Keratinocyte (primary cell): Measurements from ENCODE around the gene CHN2. TPM values are rescaled to one million over a fixed set of nuclear protein-coding genes. Genes with fewer than 3 reads are reported as not detected.

Source experiments
- DNase-seq: peaks from one replicate; pipeline ENCODE4 v3.0.0-alpha.2; 2011; ENCODE audit warnings: low read depth, missing footprints, low spot score
- FAIRE-seq: peaks from 2 replicates; lab custom pipeline; 2011; peaks lifted over from hg19 to GRCh38; lab: Jason Lieb, UNC
- H2AFZ ChIP-seq: 2 replicates; pipeline ENCODE4 v1.6.0; 2012; ENCODE audit warnings: low read length, control low read depth, inconsistent platforms; ENCODE audit not compliant: control insufficient read depth
- H3K27ac ChIP-seq: 2 replicates; pipeline ENCODE4 v1.5.1; 2011; ENCODE audit warnings: low read length; ENCODE audit not compliant: control insufficient read depth, insufficient read depth
- H3K27me3 ChIP-seq: 3 replicates; pipeline ENCODE4 v1.6.0; 2011; ENCODE audit warnings: low read length; ENCODE audit not compliant: control insufficient read depth, insufficient read depth; ENCODE audit errors: extremely low read depth
- H3K36me3 ChIP-seq, 2 experiments: 2 replicates in 1 of 2; 3 replicates in 1 of 2; pipeline ENCODE4 v1.5.1; 2011; ENCODE audit warnings: low read length in 2 of 2, mild to moderate bottlenecking in 1 of 2; ENCODE audit not compliant: control insufficient read depth in 2 of 2, insufficient read depth in 2 of 2; ENCODE audit errors: extremely low read depth in 1 of 2
- H3K4me1 ChIP-seq: 3 replicates; pipeline ENCODE4 v1.5.1; 2011; ENCODE audit warnings: low read length; ENCODE audit not compliant: control insufficient read depth, insufficient read depth; ENCODE audit errors: extremely low read depth
- H3K4me2 ChIP-seq: 3 replicates; pipeline ENCODE4 v1.6.0; 2011; ENCODE audit warnings: low read depth, low read length; ENCODE audit not compliant: control insufficient read depth, insufficient read depth; ENCODE audit errors: extremely low read depth
- H3K4me3 ChIP-seq, 3 experiments: fragments of 200-600 bp in 1 of 3; sonication (generic) in 1 of 3; 2 replicates in 2 of 3; 3 replicates in 1 of 3; pipeline ENCODE4 v1.5.1; 2011 to 2016; ENCODE audit warnings: low read length in 3 of 3, mild to moderate bottlenecking in 3 of 3, control low read depth in 2 of 3, inconsistent platforms in 1 of 3, low read depth in 1 of 3, mixed read lengths in 1 of 3, mixed run types in 1 of 3, moderate library complexity in 1 of 3; ENCODE audit not compliant: control insufficient read depth in 2 of 3, insufficient read depth in 2 of 3; ENCODE audit errors: extremely low read depth in 1 of 3
- H3K79me2 ChIP-seq: 2 replicates; pipeline ENCODE4 v1.6.0; 2012; ENCODE audit warnings: low read length; ENCODE audit not compliant: control insufficient read depth, insufficient read depth
- H3K9ac ChIP-seq: 3 replicates; pipeline ENCODE4 v1.6.0; 2011; ENCODE audit warnings: low read length; ENCODE audit not compliant: control insufficient read depth, insufficient read depth; ENCODE audit errors: extremely low read depth
- H3K9me1 ChIP-seq: 3 replicates; pipeline ENCODE4 v1.6.0; 2011; ENCODE audit warnings: low read length; ENCODE audit not compliant: control insufficient read depth, insufficient read depth; ENCODE audit errors: extremely low read depth
- H3K9me3 ChIP-seq: 2 replicates; pipeline ENCODE4 v1.5.1; 2012; ENCODE audit warnings: low read depth, low read length; ENCODE audit not compliant: control insufficient read depth
- H4K20me1 ChIP-seq: 3 replicates; pipeline ENCODE4 v1.6.0; 2011; ENCODE audit warnings: low read length; ENCODE audit not compliant: control insufficient read depth, insufficient read depth; ENCODE audit errors: extremely low read depth
- EZH2 ChIP-seq: IDR thresholded peaks from one replicate; pipeline ENCODE4 v1.6.1; 2012; ENCODE audit warnings: inconsistent platforms, mild to moderate bottlenecking, low read length, moderate library complexity
- dilution Hi-C: fragments of 300-500 bp; cut with MboI; formaldehyde crosslinking; loops from one replicate; pipeline ENCODE4 v1.7.0; 2020; ENCODE audit warnings: low sequenced_read_pairs; ENCODE audit not compliant: extremely low pct_ligation_motif_present
- polyA plus RNA-seq, 5 experiments: library from polyadenylated mRNA; depleted of rRNA in 3 of 5; stranded (reverse) in 3 of 5; stranded (forward) in 1 of 5; unstranded in 1 of 5; fragments of >200 nt; gene quantifications; 1 replicate in 1 of 5; 2 replicates in 3 of 5; 3 replicates in 1 of 5; pipeline versions ENCODE4 v1.2.1 to v1.2.3, GENCODE V29; 2011 to 2012; ENCODE audit warnings: missing spikeins in 2 of 5, low read depth in 1 of 5, low replicate concordance in 1 of 5
- TF ChIP-seq, protein P1 (sequence below), 3 experiments: IDR thresholded peaks in 1 of 3; conservative IDR thresholded peaks in 1 of 3; optimal IDR thresholded peaks in 1 of 3; 2 replicates in 2 of 3; 3 replicates in 1 of 3; pipeline versions ENCODE3 to v1.5.1; 2011; ENCODE audit warnings: low read length in 3 of 3, mild to moderate bottlenecking in 3 of 3, moderate library complexity in 2 of 3, control low read depth in 1 of 3, inconsistent platforms in 1 of 3; ENCODE audit not compliant: insufficient read depth in 2 of 3; ENCODE audit errors: extremely low read depth in 1 of 3

CHN2 gene
- polyA plus RNA-seq, 1 donor (not counting 4 experiments of a cell fraction or from before 2014, with no cell fraction given): 1.8 TPM

DNA sequence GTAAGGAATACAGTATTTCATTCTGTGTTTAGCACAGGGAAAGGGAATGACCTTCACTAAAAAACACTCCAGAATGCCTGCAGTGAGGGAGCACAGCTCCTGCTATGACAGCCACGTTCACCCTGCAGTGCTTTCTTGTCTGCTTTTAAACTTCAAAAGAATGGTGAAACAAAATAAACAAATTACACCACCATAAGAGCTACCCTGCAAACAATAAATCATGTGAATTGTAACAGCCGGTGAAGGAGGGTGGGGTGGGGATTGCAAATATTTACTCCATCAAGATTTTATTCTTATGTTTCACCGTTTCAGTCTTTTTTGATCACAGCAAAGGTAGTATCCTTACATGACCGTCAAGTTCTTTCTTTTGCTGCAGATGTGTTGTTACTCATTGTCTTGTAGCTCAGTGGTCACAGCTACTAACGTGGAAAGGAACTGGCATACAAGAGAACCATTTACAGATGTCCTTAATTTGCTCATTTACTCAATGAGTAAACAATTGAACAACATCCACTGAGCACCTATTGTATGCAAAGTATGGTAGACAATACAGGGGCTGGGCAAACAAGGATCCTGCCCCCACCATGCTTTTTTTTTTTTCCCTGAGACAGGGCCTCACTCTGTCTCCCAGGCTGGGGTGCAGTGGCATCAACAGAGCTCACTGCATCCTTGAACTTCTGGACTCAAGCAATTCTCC, 4.1 kb upstream of the CHN2 start:
- TF ChIP-seq EZH2: no peak
- TF ChIP-seq, protein P1, sequence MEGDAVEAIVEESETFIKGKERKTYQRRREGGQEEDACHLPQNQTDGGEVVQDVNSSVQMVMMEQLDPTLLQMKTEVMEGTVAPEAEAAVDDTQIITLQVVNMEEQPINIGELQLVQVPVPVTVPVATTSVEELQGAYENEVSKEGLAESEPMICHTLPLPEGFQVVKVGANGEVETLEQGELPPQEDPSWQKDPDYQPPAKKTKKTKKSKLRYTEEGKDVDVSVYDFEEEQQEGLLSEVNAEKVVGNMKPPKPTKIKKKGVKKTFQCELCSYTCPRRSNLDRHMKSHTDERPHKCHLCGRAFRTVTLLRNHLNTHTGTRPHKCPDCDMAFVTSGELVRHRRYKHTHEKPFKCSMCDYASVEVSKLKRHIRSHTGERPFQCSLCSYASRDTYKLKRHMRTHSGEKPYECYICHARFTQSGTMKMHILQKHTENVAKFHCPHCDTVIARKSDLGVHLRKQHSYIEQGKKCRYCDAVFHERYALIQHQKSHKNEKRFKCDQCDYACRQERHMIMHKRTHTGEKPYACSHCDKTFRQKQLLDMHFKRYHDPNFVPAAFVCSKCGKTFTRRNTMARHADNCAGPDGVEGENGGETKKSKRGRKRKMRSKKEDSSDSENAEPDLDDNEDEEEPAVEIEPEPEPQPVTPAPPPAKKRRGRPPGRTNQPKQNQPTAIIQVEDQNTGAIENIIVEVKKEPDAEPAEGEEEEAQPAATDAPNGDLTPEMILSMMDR (optimal IDR thresholded peaks at IDR 0.05 in 1 of 3, IDR thresholded peaks at IDR 0.05 in 1 of 3, conservative IDR thresholded peaks at IDR 0.05 in 1 of 3; ENCODE audit: extremely low read depth in 1 of 3, insufficient read depth in 2 of 3, low read length in 3 of 3): no peak
- FAIRE-seq (no peak), DNase-seq (no peak)
- peaks cover 3% of the 10 kb centered on the region for H3K27me3 ChIP-seq
- peaks cover 2% of the 10 kb centered on the region for H3K4me1 ChIP-seq
- no peaks in the 10 kb centered on the region for H3K79me2 ChIP-seq
- no peaks in the 10 kb centered on the region for H3K36me3 ChIP-seq
- dilution Hi-C loops: no loop called here
- H3K27ac ChIP-seq: no peak overlapping the region
- H4K20me1 ChIP-seq: no peaks in the 10 kb centered on the region
- no peaks in the 10 kb centered on the region for H3K9me3 ChIP-seq
- H3K4me2 ChIP-seq: no peak overlapping the region
- H3K9me1 ChIP-seq: no peaks in the 10 kb centered on the region
- no peak overlapping the region for H3K9ac ChIP-seq
- no peak overlapping the region for H3K4me3 ChIP-seq
- no peak overlapping the region for H2AFZ ChIP-seq

DNA sequence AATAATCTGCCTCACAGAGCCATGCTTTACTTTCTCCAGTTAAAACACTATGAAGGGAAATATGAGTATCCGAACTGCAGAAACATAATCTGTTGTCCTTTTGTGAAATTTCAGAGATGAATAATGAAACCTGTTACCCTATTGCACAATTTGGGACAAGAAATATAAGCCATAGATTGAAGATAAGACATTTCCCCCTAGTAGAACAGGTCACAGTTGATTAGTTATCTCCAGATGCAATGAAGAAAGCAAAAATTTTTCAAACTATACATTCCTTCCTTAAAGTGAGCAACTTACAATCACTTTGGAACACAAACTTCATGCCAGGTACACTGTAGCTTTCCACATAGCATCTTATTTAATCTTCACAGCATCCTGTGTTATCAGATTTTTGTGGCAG, 2.3 kb upstream of the CHN2 start:
- Histone ChIP-seq H3K79me2 (no peaks in the 10 kb centered on the region), H3K9ac (no peak overlapping the region), H3K36me3 (no peaks in the 10 kb centered on the region), H3K4me3 (no peak overlapping the region), H3K4me1 (peaks cover 3% of the 10 kb centered on the region), H3K27ac (no peak overlapping the region), H3K9me1 (no peaks in the 10 kb centered on the region), H3K9me3 (no peaks in the 10 kb centered on the region), H3K27me3 (peaks cover 3% of the 10 kb centered on the region), H2AFZ (no peak overlapping the region), H3K4me2 (no peak overlapping the region), H4K20me1 (no peaks in the 10 kb centered on the region)
- DNase-seq: no peak
- dilution Hi-C loops: no loop called here
- peak; percentile 13 for FAIRE-seq
- TF ChIP-seq, protein P1 (optimal IDR thresholded peaks at IDR 0.05 in 1 of 3, IDR thresholded peaks at IDR 0.05 in 1 of 3, conservative IDR thresholded peaks at IDR 0.05 in 1 of 3; ENCODE audit: extremely low read depth in 1 of 3, insufficient read depth in 2 of 3, low read length in 3 of 3): no peak
- no peak for TF ChIP-seq EZH2
